ENCODE results near the gene TMEM248.

The TMEM248 gene

GRCh38 chr7:66921918-66922486, 977 bp downstream of the TMEM248 start:
- Histone ChIP-seq H3K4me3 (ENCODE audit: low read depth, low read length) (peak overlapping the region; percentile 90), H3K36me3 (replicated peaks) (no peaks in the 10 kb centered on the region), H3K27ac (peak overlapping the region; percentile 80), H3K27me3 (replicated peaks) (no peaks in the 10 kb centered on the region)
- in situ Hi-C loops (cut with HindIII; ENCODE audit: low pct_ligation_motif_present, low sequenced_read_pairs) = no loop called here
- DNase-seq = no peak
- TF ChIP-seq CTCF (IDR thresholded peaks at IDR 0.05; ENCODE audit: low read depth, low read length, missing control alignments) = no peak

- H3K36me3 ChIP-seq (replicated peaks) = no peaks in the 10 kb centered on the region
- TF ChIP-seq CTCF (IDR thresholded peaks at IDR 0.05; ENCODE audit: low read depth, low read length, missing control alignments) = no peak
- no peaks in the 10 kb centered on the region for H3K27me3 ChIP-seq (replicated peaks)
- H3K27ac ChIP-seq = no peak overlapping the region
- H3K4me3 ChIP-seq (ENCODE audit: low read depth, low read length) = no peak overlapping the region
- in situ Hi-C loops (cut with HindIII; ENCODE audit: low pct_ligation_motif_present, low sequenced_read_pairs) = no loop called here
- DNase-seq = no peak
Measured at GRCh38 chr7:66925255-66925654, 4.2 kb downstream of the TMEM248 start.

- H3K36me3 ChIP-seq (replicated peaks) = no peaks in the 10 kb centered on the region
- TF ChIP-seq CTCF (IDR thresholded peaks at IDR 0.05; ENCODE audit: low read depth, low read length, missing control alignments) = no peak
- in situ Hi-C loops (cut with HindIII; ENCODE audit: low pct_ligation_motif_present, low sequenced_read_pairs) = no loop called here
- DNase-seq = no peak
- H3K27ac ChIP-seq = no peak overlapping the region
- no peaks in the 10 kb centered on the region for H3K27me3 ChIP-seq (replicated peaks)
- no peak overlapping the region for H3K4me3 ChIP-seq (ENCODE audit: low read depth, low read length)
Measured at GRCh38 chr7:66927348-66927948, 6.4 kb downstream of the TMEM248 start.

DNA sequence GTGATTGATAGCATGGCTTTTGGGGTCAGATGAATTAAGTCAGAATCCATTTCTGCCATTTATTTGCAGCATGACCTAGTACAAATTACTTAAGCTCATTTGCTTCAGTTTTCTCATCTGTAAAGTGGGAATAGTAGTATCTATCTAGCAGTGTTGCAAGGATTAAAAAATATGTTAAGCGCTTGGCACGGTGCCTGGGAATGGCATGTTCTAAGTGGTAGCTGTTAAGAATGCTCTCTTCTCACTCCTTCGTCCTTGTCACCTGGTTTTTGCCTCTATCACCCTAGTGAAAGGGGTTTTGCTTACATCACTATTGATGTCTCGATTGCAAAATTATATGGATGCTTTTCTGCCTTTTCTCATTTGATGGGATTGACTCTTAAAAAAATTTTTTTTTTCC, 7.4 kb downstream of the TMEM248 start:
- TF ChIP-seq CTCF (IDR thresholded peaks at IDR 0.05; ENCODE audit: low read depth, low read length, missing control alignments) = no peak
- in situ Hi-C loops (cut with HindIII; ENCODE audit: low pct_ligation_motif_present, low sequenced_read_pairs) = no loop called here
- no peaks in the 10 kb centered on the region for H3K36me3 ChIP-seq (replicated peaks)
- no peaks in the 10 kb centered on the region for H3K27me3 ChIP-seq (replicated peaks)
- H3K4me3 ChIP-seq (ENCODE audit: low read depth, low read length) = no peak overlapping the region
- DNase-seq = no peak
- H3K27ac ChIP-seq = no peak overlapping the region

DNA sequence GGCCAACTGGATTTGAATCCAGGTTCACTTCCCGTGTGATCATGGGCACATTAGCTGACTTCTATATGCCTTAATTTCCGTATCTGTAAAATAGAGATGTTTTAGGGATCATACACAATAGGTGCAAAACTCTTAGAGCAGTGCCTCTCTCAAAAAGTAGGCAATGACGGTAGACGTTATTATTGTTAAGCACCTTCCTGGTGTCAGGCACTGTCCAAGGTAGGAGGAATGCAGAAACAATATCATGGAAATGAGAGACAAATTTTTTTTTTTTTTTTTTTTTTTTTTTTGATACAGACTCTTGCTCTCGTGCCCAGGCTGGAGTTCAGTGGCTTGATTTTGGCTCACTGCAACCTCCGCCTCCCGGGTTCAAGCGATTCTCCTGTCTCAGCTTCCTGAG, 8.1 kb downstream of the TMEM248 start:
- no peak overlapping the region for H3K27ac ChIP-seq
- H3K36me3 ChIP-seq (replicated peaks) = no peaks in the 10 kb centered on the region
- in situ Hi-C loops (cut with HindIII; ENCODE audit: low pct_ligation_motif_present, low sequenced_read_pairs) = no loop called here
- no peak for TF ChIP-seq CTCF (IDR thresholded peaks at IDR 0.05; ENCODE audit: low read depth, low read length, missing control alignments)
- no peak for DNase-seq
- H3K27me3 ChIP-seq (replicated peaks) = no peaks in the 10 kb centered on the region
- H3K4me3 ChIP-seq (ENCODE audit: low read depth, low read length) = no peak overlapping the region

DNA sequence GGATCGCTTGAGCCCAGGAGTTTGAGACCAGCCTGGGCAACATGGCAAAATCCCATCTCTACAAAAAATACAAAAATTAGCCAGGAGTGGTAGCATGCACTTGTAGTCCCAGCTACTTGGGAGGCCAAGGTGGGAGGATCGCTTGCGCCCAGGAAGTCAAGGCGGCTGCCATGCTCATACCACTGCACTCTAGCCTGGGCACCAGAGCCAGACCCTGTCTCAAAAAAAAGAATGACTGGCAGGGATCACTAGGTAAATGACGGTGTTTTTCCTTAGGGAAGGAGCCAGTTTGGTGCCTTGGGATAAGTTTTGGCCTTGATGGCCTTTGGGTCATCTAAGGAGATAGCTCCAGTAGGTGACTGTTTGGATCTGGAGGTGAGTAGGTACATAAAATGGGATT, 8.9 kb downstream of the TMEM248 start:
- in situ Hi-C loops (cut with HindIII; ENCODE audit: low pct_ligation_motif_present, low sequenced_read_pairs) = no loop called here
- DNase-seq = no peak
- TF ChIP-seq CTCF (IDR thresholded peaks at IDR 0.05; ENCODE audit: low read depth, low read length, missing control alignments) = no peak
- H3K36me3 ChIP-seq (replicated peaks) = no peaks in the 10 kb centered on the region
- no peak overlapping the region for H3K4me3 ChIP-seq (ENCODE audit: low read depth, low read length)
- no peaks in the 10 kb centered on the region for H3K27me3 ChIP-seq (replicated peaks)
- H3K27ac ChIP-seq = no peak overlapping the region
